HepG2 (cell line): ENCODE results near the gene STIMATE.

ENCODE experiments used
- FOSL1 ChIP-seq: sonication (generic); formaldehyde crosslinking; IDR thresholded peaks from 2 replicates; pipeline ENCODE4 v1.9.0; 2021; ENCODE audit warnings: missing genetic modification reagents, borderline replicate concordance
- MLX ChIP-seq: IDR thresholded peaks from 2 replicates; pipeline ENCODE4 v1.6.1; 2016
- NR2C2 ChIP-seq: sonication (generic); formaldehyde crosslinking; IDR thresholded peaks from 2 replicates; pipeline ENCODE4 v1.4.0; 2020; ENCODE audit warnings: missing genetic modification reagents, mild to moderate bottlenecking, moderate library complexity, borderline replicate concordance
- PLRG1 ChIP-seq: fragments of 450-650 bp; conservative IDR thresholded peaks from 2 replicates; pipeline ENCODE4 v1.6.1; 2016
- POLR2AphosphoS5 ChIP-seq: IDR thresholded peaks from 2 replicates; pipeline ENCODE4 v1.6.1; 2012; ENCODE audit warnings: low read depth, low read length
- TCF12 ChIP-seq, 2 experiments: fragments of 450-650 bp in 1 of 2; sonication (generic) in 1 of 2; formaldehyde crosslinking in 1 of 2; IDR thresholded peaks; 2 replicates each; pipeline versions ENCODE4 v1.6.1 to v1.8.0; 2017 to 2022; ENCODE audit warnings: antibody characterized with exemption in 1 of 2, mild to moderate bottlenecking in 1 of 2, missing genetic modification reagents in 1 of 2, moderate library complexity in 1 of 2
- ZKSCAN8 ChIP-seq: IDR thresholded peaks from 2 replicates; pipeline ENCODE4 v1.6.1; 2016; ENCODE audit warnings: borderline replicate concordance, missing genetic modification reagents, missing compliant biosample characterization
- ZNF230 ChIP-seq: sonication (generic); formaldehyde crosslinking; IDR thresholded peaks from 2 replicates; pipeline ENCODE4 v1.4.0; 2020; ENCODE audit warnings: mild to moderate bottlenecking, missing genetic modification reagents
- ZNF614 ChIP-seq: IDR thresholded peaks from 2 replicates; pipeline ENCODE4 v1.6.1; 2018; ENCODE audit warnings: missing biosample characterization, missing genetic modification reagents, inconsistent platforms, borderline replicate concordance
- TF ChIP-seq, protein P1 (sequence below): sonication (generic); formaldehyde crosslinking; IDR thresholded peaks from 2 replicates; pipeline ENCODE4 v1.5.0; 2020; ENCODE audit warnings: mild to moderate bottlenecking, missing genetic modification reagents, moderate library complexity
- TF ChIP-seq, protein P2 (sequence below): sonication (generic); formaldehyde crosslinking; IDR thresholded peaks from 2 replicates; pipeline ENCODE4 v1.5.0; 2020; ENCODE audit warnings: missing genetic modification reagents
- TF ChIP-seq, protein P3 (sequence below): sonication (generic); formaldehyde crosslinking; IDR thresholded peaks from 2 replicates; pipeline ENCODE4 v1.9.0; 2021; ENCODE audit warnings: missing genetic modification reagents, borderline replicate concordance

DNA sequence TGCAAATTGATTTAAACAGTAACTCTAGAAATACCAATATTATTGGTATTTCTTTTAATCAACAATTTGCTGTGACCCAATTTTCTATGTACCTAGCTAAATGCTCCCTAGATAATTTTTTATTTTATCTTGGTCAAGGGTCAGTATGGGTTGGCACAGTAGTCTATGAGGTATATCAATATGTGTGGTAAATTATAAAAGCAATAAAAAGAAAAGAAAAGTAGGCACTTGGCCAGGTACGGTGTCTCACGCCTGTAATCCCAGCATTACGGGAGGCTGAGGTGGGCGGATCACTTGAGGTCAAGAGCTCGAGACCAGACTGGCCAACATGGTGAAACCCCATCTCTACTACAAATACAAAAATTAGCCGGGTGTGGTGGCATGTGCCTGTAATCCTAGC, 34.0 kb upstream of the STIMATE start:
- TF ChIP-seq TCF12 (IDR thresholded peaks at IDR 0.05) (no peak), TCF12 (CRISPR knock-in tag; IDR thresholded peaks at IDR 0.05) (no peak), MLX (CRISPR knock-in tag) (no peak), FOSL1 (CRISPR knock-in tag) (no peak), ZKSCAN8 (CRISPR knock-in tag) (no peak), ZNF614 (CRISPR knock-in tag) (no peak), NR2C2 (no peak), POLR2AphosphoS5 (no peak), ZNF230 (CRISPR knock-in tag) (no peak), PLRG1 (no peak)
- TF ChIP-seq, protein P1, sequence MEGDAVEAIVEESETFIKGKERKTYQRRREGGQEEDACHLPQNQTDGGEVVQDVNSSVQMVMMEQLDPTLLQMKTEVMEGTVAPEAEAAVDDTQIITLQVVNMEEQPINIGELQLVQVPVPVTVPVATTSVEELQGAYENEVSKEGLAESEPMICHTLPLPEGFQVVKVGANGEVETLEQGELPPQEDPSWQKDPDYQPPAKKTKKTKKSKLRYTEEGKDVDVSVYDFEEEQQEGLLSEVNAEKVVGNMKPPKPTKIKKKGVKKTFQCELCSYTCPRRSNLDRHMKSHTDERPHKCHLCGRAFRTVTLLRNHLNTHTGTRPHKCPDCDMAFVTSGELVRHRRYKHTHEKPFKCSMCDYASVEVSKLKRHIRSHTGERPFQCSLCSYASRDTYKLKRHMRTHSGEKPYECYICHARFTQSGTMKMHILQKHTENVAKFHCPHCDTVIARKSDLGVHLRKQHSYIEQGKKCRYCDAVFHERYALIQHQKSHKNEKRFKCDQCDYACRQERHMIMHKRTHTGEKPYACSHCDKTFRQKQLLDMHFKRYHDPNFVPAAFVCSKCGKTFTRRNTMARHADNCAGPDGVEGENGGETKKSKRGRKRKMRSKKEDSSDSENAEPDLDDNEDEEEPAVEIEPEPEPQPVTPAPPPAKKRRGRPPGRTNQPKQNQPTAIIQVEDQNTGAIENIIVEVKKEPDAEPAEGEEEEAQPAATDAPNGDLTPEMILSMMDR: no peak
- TF ChIP-seq, protein P2, sequence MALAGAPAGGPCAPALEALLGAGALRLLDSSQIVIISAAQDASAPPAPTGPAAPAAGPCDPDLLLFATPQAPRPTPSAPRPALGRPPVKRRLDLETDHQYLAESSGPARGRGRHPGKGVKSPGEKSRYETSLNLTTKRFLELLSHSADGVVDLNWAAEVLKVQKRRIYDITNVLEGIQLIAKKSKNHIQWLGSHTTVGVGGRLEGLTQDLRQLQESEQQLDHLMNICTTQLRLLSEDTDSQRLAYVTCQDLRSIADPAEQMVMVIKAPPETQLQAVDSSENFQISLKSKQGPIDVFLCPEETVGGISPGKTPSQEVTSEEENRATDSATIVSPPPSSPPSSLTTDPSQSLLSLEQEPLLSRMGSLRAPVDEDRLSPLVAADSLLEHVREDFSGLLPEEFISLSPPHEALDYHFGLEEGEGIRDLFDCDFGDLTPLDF (CRISPR knock-in tag): no peak
- TF ChIP-seq, protein P3, sequence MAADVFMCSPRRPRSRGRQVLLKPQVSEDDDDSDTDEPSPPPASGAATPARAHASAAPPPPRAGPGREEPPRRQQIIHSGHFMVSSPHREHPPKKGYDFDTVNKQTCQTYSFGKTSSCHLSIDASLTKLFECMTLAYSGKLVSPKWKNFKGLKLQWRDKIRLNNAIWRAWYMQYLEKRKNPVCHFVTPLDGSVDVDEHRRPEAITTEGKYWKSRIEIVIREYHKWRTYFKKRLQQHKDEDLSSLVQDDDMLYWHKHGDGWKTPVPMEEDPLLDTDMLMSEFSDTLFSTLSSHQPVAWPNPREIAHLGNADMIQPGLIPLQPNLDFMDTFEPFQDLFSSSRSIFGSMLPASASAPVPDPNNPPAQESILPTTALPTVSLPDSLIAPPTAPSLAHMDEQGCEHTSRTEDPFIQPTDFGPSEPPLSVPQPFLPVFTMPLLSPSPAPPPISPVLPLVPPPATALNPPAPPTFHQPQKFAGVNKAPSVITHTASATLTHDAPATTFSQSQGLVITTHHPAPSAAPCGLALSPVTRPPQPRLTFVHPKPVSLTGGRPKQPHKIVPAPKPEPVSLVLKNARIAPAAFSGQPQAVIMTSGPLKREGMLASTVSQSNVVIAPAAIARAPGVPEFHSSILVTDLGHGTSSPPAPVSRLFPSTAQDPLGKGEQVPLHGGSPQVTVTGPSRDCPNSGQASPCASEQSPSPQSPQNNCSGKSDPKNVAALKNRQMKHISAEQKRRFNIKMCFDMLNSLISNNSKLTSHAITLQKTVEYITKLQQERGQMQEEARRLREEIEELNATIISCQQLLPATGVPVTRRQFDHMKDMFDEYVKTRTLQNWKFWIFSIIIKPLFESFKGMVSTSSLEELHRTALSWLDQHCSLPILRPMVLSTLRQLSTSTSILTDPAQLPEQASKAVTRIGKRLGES (CRISPR knock-in tag): no peak
